HepG2 (cell line): ENCODE measurements around the gene HBEGF. TPM values are rescaled to one million over a fixed set of nuclear protein-coding genes. Genes with fewer than 3 reads are reported as not detected.

Experiments
- ATAC-seq: fragments of 200-7000 bp; cut with Tn5 transposase; 3 replicates; pipeline ENCODE4 v1.9.1; 2020; ENCODE audit warnings: mild to moderate bottlenecking, moderate library complexity
- BruUV-seq: library from RNA; stranded (reverse); fragments of 400-500 nt; replicated peaks from 2 replicates; lab custom pipeline; 2021; lab: Mats Ljungman, UMichigan
- CTCF ChIA-PET: fragments of 300-600 bp; formaldehyde crosslinking; extraction: SDS; loops from one replicate; lab custom pipeline; 2021; ENCODE audit warnings: low total read pairs, inconsistent platforms, low intra/inter-chr PET ratio; lab: Yijun Ruan, JAX
- POLR2A ChIA-PET: fragments of 350-600 bp; sonication (Branson Sonifier 250); formaldehyde crosslinking; loops from one replicate; lab custom pipeline; 2020; ENCODE audit warnings: antibody characterized with exemption, inconsistent platforms; lab: Yijun Ruan, JAX
- DNase-seq: peaks from one replicate; pipeline ENCODE4 v3.0.0-alpha.2; 2015; ENCODE audit warnings: low spot score
- FAIRE-seq: peaks from 3 replicates; lab custom pipeline; 2011; peaks lifted over from hg19 to GRCh38; lab: Jason Lieb, UNC
- H2AFZ ChIP-seq: one replicate; pipeline ENCODE4 v1.6.1; 2011; ENCODE audit warnings: low read length, inconsistent platforms
- H3K27ac ChIP-seq: fragments of 300-600 bp; 3 replicates; pipeline ENCODE4 v1.8.0; 2011; ENCODE audit warnings: mixed run types, mild to moderate bottlenecking, mixed read lengths, low read length, inconsistent platforms; ENCODE audit not compliant: insufficient read depth; ENCODE audit errors: extremely low read length
- H3K27me3 ChIP-seq, 2 experiments: fragments of 200-600 bp in 1 of 2; 2 replicates in 1 of 2; 3 replicates in 1 of 2; pipeline versions ENCODE4 v1.6.0 to v1.8.0; 2011; ENCODE audit warnings: low read length in 2 of 2, mild to moderate bottlenecking in 2 of 2, moderate library complexity in 2 of 2, inconsistent platforms in 1 of 2; ENCODE audit not compliant: insufficient read depth in 2 of 2, control insufficient read depth in 1 of 2
- H3K36me3 ChIP-seq, 2 experiments: fragments of 200-600 bp in 1 of 2; replicated peaks in 1 of 2; 2 replicates in 1 of 2; 3 replicates in 1 of 2; pipeline versions ENCODE4 v1.5.1 to v1.8.0; 2011; ENCODE audit warnings: low read length in 2 of 2, inconsistent platforms in 1 of 2; ENCODE audit not compliant: insufficient read depth in 2 of 2, control insufficient read depth in 1 of 2
- H3K4me1 ChIP-seq: 2 replicates; pipeline ENCODE4 v1.5.1; 2012; ENCODE audit warnings: low read length, inconsistent platforms; ENCODE audit not compliant: insufficient read depth
- H3K4me2 ChIP-seq: 2 replicates; pipeline ENCODE4 v1.6.0; 2011; ENCODE audit warnings: low read depth, low read length, inconsistent platforms
- H3K4me3 ChIP-seq, 3 experiments: fragments of 200-600 bp in 1 of 3; sonication (generic), shearing (Covaris generic) in 1 of 3; replicated peaks in 1 of 3; 2 replicates each; pipeline ENCODE4 v1.5.1; 2011 to 2016; ENCODE audit warnings: low read length in 3 of 3, inconsistent platforms in 2 of 3, low read depth in 2 of 3, mild to moderate bottlenecking in 2 of 3, control low read depth in 1 of 3, mixed read lengths in 1 of 3; ENCODE audit not compliant: insufficient read depth in 1 of 3
- H3K79me2 ChIP-seq: one replicate; pipeline ENCODE4 v1.6.1; 2011; ENCODE audit warnings: low read length, inconsistent platforms; ENCODE audit not compliant: insufficient read depth
- H3K9ac ChIP-seq: 2 replicates; pipeline ENCODE4 v1.6.0; 2011; ENCODE audit warnings: mild to moderate bottlenecking, low read depth, low read length, inconsistent platforms; ENCODE audit not compliant: insufficient read depth
- H3K9me3 ChIP-seq: 2 replicates; pipeline ENCODE4 v1.5.1; 2012; ENCODE audit warnings: mild to moderate bottlenecking, low read length
- H4K20me1 ChIP-seq: 2 replicates; pipeline ENCODE4 v1.6.0; 2011; ENCODE audit warnings: inconsistent platforms, mild to moderate bottlenecking, low read length, moderate library complexity; ENCODE audit not compliant: insufficient read depth
- MNT ChIP-seq: fragments of 450-650 bp; IDR thresholded peaks from 2 replicates; pipeline ENCODE4 v1.6.1; 2016
- TBX2 ChIP-seq: sonication (generic); formaldehyde crosslinking; IDR thresholded peaks from 2 replicates; pipeline ENCODE4 v1.5.0; 2020; ENCODE audit warnings: missing genetic modification reagents, mild to moderate bottlenecking, borderline replicate concordance
- WGBS: methylation state at CpG from one replicate; pipeline ENCODE4 v1.1.6; 2017; ENCODE audit warnings: low lambda C conversion rate; 5-methylcytosine and 5-hydroxymethylcytosine counted together
- in situ Hi-C: cut with HindIII; loops from 2 replicates; pipeline ENCODE4 v1.10.0; 2017; ENCODE audit warnings: low pct_unique_long_range_greater_than_20kb; ENCODE audit not compliant: extremely low pct_ligation_motif_present
- intact Hi-C: fragments of 100-400 bp; cut with micrococcal nuclease; formaldehyde crosslinking; loops from one replicate; pipeline ENCODE4 v1.10.0; 2022; ENCODE audit not compliant: unreplicated experiment
- polyA plus RNA-seq, 8 experiments: library from polyadenylated mRNA; depleted of rRNA in 3 of 8; stranded (reverse) in 7 of 8; unstranded in 1 of 8; fragments of >200 nt; fragmentation: Illumina TruSeq in 4 of 8; extraction: Trizol in 4 of 8; gene quantifications; 2 replicates each; pipeline versions ENCODE4 v1.2.1 to v1.2.3, GENCODE V29; 2011 to 2016; ENCODE audit warnings: low read depth in 4 of 8, missing spikeins in 1 of 8, mixed read lengths in 1 of 8; ENCODE audit not compliant: insufficient read depth in 1 of 8
- total RNA-seq, 5 experiments: library from RNA; depleted of rRNA; stranded (reverse); fragments of >200 nt; fragmentation: Illumina TruSeq; extraction: Trizol; gene quantifications; 2 replicates each; pipeline ENCODE4 v1.2.3, GENCODE V29; 2016; ENCODE audit warnings: low read depth in 1 of 5
- TF ChIP-seq, protein P1 (sequence below): sonication (generic); formaldehyde crosslinking; IDR thresholded peaks from 2 replicates; pipeline ENCODE4 v1.5.1; 2020; ENCODE audit warnings: mild to moderate bottlenecking, missing genetic modification reagents

HBEGF gene
- total and polyA plus RNA-seq, 2 of the 13 experiments (the other 11 are each of a cell fraction or from before 2014, with no cell fraction given): 1.7 to 5.0 TPM

GRCh38 chr5:140356853-140357725, 10.7 kb upstream of the HBEGF start:
- ChIA-PET CTCF (interaction anchor here (0.6 to 2.8 kb wide), 5 partner anchors 10 to 117 kb away, joined by 3 to 31 read pairs (median 7); partner anchors contain the start of gene HBEGF), POLR2A (no interaction called here)
- intact Hi-C loops: loop anchor here (1.0 kb wide), 1 partner anchor 113 kb away; no protein-coding TSS in a partner anchor
- no peaks in the 10 kb centered on the region for H4K20me1 ChIP-seq
- ATAC-seq: no peak
- H3K9ac ChIP-seq: no peak overlapping the region
- no peak overlapping the region for H2AFZ ChIP-seq
- DNase-seq: no peak
- no peaks in the 10 kb centered on the region for H3K27me3 ChIP-seq
- TF ChIP-seq TBX2 (CRISPR knock-in tag): 0 out of 2 replicates have a peak, but pooled peaks have one; percentile 2
- TF ChIP-seq, protein P1, sequence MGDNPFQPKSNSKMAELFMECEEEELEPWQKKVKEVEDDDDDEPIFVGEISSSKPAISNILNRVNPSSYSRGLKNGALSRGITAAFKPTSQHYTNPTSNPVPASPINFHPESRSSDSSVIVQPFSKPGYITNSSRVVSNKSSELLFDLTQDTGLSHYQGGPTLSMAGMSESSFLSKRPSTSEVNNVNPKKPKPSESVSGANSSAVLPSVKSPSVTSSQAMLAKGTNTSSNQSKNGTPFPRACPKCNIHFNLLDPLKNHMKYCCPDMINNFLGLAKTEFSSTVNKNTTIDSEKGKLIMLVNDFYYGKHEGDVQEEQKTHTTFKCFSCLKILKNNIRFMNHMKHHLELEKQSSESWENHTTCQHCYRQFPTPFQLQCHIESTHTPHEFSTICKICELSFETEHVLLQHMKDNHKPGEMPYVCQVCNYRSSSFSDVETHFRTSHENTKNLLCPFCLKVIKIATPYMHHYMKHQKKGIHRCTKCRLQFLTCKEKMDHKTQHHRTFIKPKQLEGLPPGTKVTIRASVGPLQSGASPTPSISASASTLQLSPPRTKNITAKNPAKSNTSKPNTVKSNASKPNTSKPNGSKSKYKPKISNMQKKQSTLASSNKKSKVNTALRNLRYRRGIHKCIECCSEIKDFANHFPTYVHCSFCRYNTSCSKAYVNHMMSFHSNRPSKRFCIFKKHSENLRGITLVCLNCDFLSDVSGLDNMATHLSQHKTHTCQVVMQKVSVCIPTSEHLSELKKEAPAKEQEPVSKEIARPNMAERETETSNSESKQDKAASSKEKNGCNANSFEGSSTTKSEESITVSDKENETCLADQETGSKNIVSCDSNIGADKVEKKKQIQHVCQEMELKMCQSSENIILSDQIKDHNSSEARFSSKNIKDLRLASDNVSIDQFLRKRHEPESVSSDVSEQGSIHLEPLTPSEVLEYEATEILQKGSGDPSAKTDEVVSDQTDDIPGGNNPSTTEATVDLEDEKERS (CRISPR knock-in tag): 0 out of 2 replicates have a peak, but pooled peaks have one; percentile 5
- TF ChIP-seq MNT: no peak
- BruUV-seq: no TSS peak
- H3K4me2 ChIP-seq: peak overlapping the region; percentile 75
- no peak overlapping the region for H3K27ac ChIP-seq
- 29% methylated on average over 7 of the region's 10 CpGs for WGBS
- H3K36me3 ChIP-seq: no peaks in the 10 kb centered on the region
- peak overlapping the region in 1 of 3 experiments; percentile 58; a peak in 1 of 6 replicates for H3K4me3 ChIP-seq
- H3K79me2 ChIP-seq: no peaks in the 10 kb centered on the region
- no peak for FAIRE-seq
- in situ Hi-C loops: no loop called here
- H3K4me1 ChIP-seq: peaks cover 35% of the 10 kb centered on the region
- H3K9me3 ChIP-seq: no peaks in the 10 kb centered on the region
